Measurements from ENCODE around the gene ATG2A. TPM values are rescaled to one million over a fixed set of nuclear protein-coding genes. Genes with fewer than 3 reads are reported as not detected.
A peak's percentile ranks its signal among the peaks of the same experiment; 100 is the strongest.
"Not testable (repeated sequence)": the region's sequence is repeated elsewhere in the genome, so short reads cannot be mapped to it uniquely, and the experiment has no call there.

Gene ATG2A
- total RNA-seq, 2 experiments from 2014 or later: 34.5 to 39.7 TPM

- no peak overlapping the region for H3K4me3 Mint-ChIP-seq
- POLR2A ChIA-PET: interaction anchor here (0.8 to 27.4 kb wide), 7 partner anchors 16 to 275 kb away, joined by 3 to 782 read pairs (median 6); partner anchors contain the start of genes ARL2, EHD1, FAU and MRPL49
- H3K36me3 Mint-ChIP-seq: no peaks in the 10 kb centered on the region
- H3K4me1 Mint-ChIP-seq: peaks cover 47% of the 10 kb centered on the region
- DNase-seq (peak; percentile 96), ATAC-seq (ENCODE audit: low read depth) (peak; percentile 53)
- no peaks in the 10 kb centered on the region for H3K9me3 Mint-ChIP-seq
- H3K27ac Mint-ChIP-seq: peak overlapping the region; percentile 76
- H3K27me3 Mint-ChIP-seq: no peaks in the 10 kb centered on the region
These were observed 69.9 kb downstream of the ATG2A start for GRCh38 chr11:64846998-64847666.

GRCh38 chr11:64845776-64846129 lies 71.3 kb downstream of the ATG2A start:
- Mint-ChIP-seq H3K4me1 (peaks cover 34% of the 10 kb centered on the region), H3K4me3 (peak overlapping the region; percentile 47)
- not testable (repeated sequence) for H3K27me3 Mint-ChIP-seq; ATAC-seq (ENCODE audit: low read depth); H3K36me3 Mint-ChIP-seq; H3K27ac Mint-ChIP-seq; H3K9me3 Mint-ChIP-seq; DNase-seq
- POLR2A ChIA-PET: interaction anchor here (0.8 to 27.4 kb wide), 3 partner anchors 10 to 60 kb away, joined by 5 to 782 read pairs (median 6); partner anchors contain the start of gene EHD1

- POLR2A ChIA-PET: interaction anchor here (0.8 to 27.4 kb wide), 3 partner anchors 9 to 59 kb away, joined by 5 to 782 read pairs (median 6); partner anchors contain the start of gene EHD1
- no peak for DNase-seq
- peak overlapping the region; percentile 47 for H3K4me3 Mint-ChIP-seq
- H3K27me3 Mint-ChIP-seq: no peaks in the 10 kb centered on the region
- peak overlapping the region; percentile 58 for H3K27ac Mint-ChIP-seq
- no peaks in the 10 kb centered on the region for H3K9me3 Mint-ChIP-seq
- H3K4me1 Mint-ChIP-seq: peaks cover 33% of the 10 kb centered on the region
- ATAC-seq (ENCODE audit: low read depth): no peak
- no peaks in the 10 kb centered on the region for H3K36me3 Mint-ChIP-seq
These were observed 71.8 kb downstream of the ATG2A start for GRCh38 chr11:64845129-64845775.

Small RNA genes lying within 50 kb of the gene (microRNA-seq; reads per million reads assigned to microRNA genes)
- gene MIR6749 (not detected), gene MIR6750 (not detected)

Other genes starting within 250 kb of the ATG2A start
- under 1 TPM in 1 of 2 experiments, not detected in 1; 0.36 TPM for gene NRXN2, start 194.0 kb downstream of the ATG2A start, total RNA-seq
- gene RASGRP2, start 173.1 kb downstream of the ATG2A start, total RNA-seq: 100 to 1,000 TPM; 159 to 162 TPM
- gene PYGM, start 157.2 kb downstream of the ATG2A start, total RNA-seq: 1 to 10 TPM; 3.8 to 7.2 TPM
- 100 to 1,000 TPM; 519 to 524 TPM for gene SF1, start 138.7 kb downstream of the ATG2A start, total RNA-seq
- gene MAP4K2, start 114.0 kb downstream of the ATG2A start, total RNA-seq: 10 to 100 TPM; 92.0 to 96.2 TPM
- 10 to 100 TPM; 37.4 to 39.0 TPM for gene MEN1, start 106.7 kb downstream of the ATG2A start, total RNA-seq
- gene CDC42BPG, start 72.6 kb downstream of the ATG2A start, total RNA-seq: 1 to 10 TPM; 3.4 to 3.5 TPM
- gene EHD1, start 38.6 kb downstream of the ATG2A start, total RNA-seq: 100 to 1,000 TPM; 187 to 195 TPM
- 10 to 100 TPM; 18.6 to 22.3 TPM for gene PPP2R5B, start 7.5 kb upstream of the ATG2A start, total RNA-seq
- gene GPHA2, start 18.7 kb upstream of the ATG2A start, total RNA-seq: not detected
- gene MAJIN, start 54.9 kb upstream of the ATG2A start, total RNA-seq: not detected
- 1 to 10 TPM; 1.2 TPM for gene BATF2, start 79.8 kb upstream of the ATG2A start, total RNA-seq
- 10 to 100 TPM; 69.5 to 70.2 TPM for gene ARL2, start 97.0 kb upstream of the ATG2A start, total RNA-seq
- gene SNX15, start 110.2 kb upstream of the ATG2A start, total RNA-seq: 10 to 100 TPM; 22.4 to 28.3 TPM
- gene SAC3D1, start 124.0 kb upstream of the ATG2A start, total RNA-seq: 10 to 100 TPM; 24.2 to 25.8 TPM
- gene NAALADL1, start 141.3 kb upstream of the ATG2A start, total RNA-seq: 10 to 100 TPM; 19.8 to 22.3 TPM
- 10 to 100 TPM; 85.5 to 95.7 TPM for gene CDCA5, start 166.8 kb upstream of the ATG2A start, total RNA-seq
- gene ZFPL1, start 167.0 kb upstream of the ATG2A start, total RNA-seq: 10 to 100 TPM; 37.3 to 41.2 TPM
- 100 to 1,000 TPM; 130 to 138 TPM for gene VPS51, start 179.0 kb upstream of the ATG2A start, total RNA-seq
- 10 to 100 TPM; 26.1 to 26.2 TPM for gene TM7SF2, start 194.7 kb upstream of the ATG2A start, total RNA-seq
- 10 to 100 TPM; 11.1 to 11.9 TPM for gene ZNHIT2, start 200.5 kb upstream of the ATG2A start, total RNA-seq
- gene FAU, start 204.9 kb upstream of the ATG2A start, total RNA-seq: 1,000 to 10,000 TPM; 1,110 to 1,162 TPM
- 10 to 100 TPM; 50.7 to 53.6 TPM for gene MRPL49, start 205.1 kb upstream of the ATG2A start, total RNA-seq
- 10 to 100 TPM; 43.4 to 45.1 TPM for gene SYVN1, start 217.3 kb upstream of the ATG2A start, total RNA-seq

Measured in activated naive CD8-positive, alpha-beta T cell treated with anti-CD3 and anti-CD28 coated beads, Interleukin-2, amount 10 ng/mL, durations not matched to agents 7 days and 5 days (primary cell).